AG04450 (cell line): ENCODE data around the gene TRIM40. TPM values are rescaled to one million over a fixed set of nuclear protein-coding genes. Genes with fewer than 3 reads are reported as not detected.

ENCODE experiments used
- CTCF ChIA-PET: fragments of 300-600, 350-600 bp; formaldehyde crosslinking; extraction: SDS; loops from one replicate; lab custom pipeline; 2022; ENCODE audit warnings: antibody characterized with exemption, inconsistent platforms; lab: Charles Lee
- POLR2A ChIA-PET: fragments of 350-600 bp; formaldehyde crosslinking; extraction: SDS; loops from one replicate; lab custom pipeline; 2021; ENCODE audit warnings: antibody characterized with exemption, inconsistent platforms; lab: Yijun Ruan, JAX
- DNase-seq: peaks from one replicate; pipeline ENCODE4 v3.0.0-alpha.2; 2011; ENCODE audit warnings: low read depth, low spot score
- H3K27ac ChIP-seq: one replicate; pipeline ENCODE4 v1.5.1; 2012; ENCODE audit warnings: low read depth, low read length, control low read depth
- H3K27me3 ChIP-seq: one replicate; pipeline ENCODE4 v1.6.0; 2012; ENCODE audit warnings: low read length; ENCODE audit not compliant: control insufficient read depth, insufficient read depth
- H3K4me3 ChIP-seq: 2 replicates; pipeline ENCODE4 v1.5.1; 2011; ENCODE audit warnings: mild to moderate bottlenecking, low read depth, low read length, control low read depth
- H3K9me3 ChIP-seq: 2 replicates; pipeline ENCODE4 v1.5.1; 2012; ENCODE audit warnings: low read length; ENCODE audit not compliant: control insufficient read depth, insufficient read depth
- polyA plus RNA-seq: library from polyadenylated mRNA; depleted of rRNA; stranded (reverse); fragments of >200 nt; gene quantifications from 2 replicates; pipeline ENCODE4 v1.2.3, GENCODE V29; 2011
- TF ChIP-seq, protein P1 (sequence below): IDR thresholded peaks from 2 replicates; pipeline ENCODE4 v1.5.1; 2011; ENCODE audit warnings: low read depth, low read length, control low read depth, inconsistent platforms

Gene TRIM40
- polyA plus RNA-seq, 1 experiment = not detected

DNA sequence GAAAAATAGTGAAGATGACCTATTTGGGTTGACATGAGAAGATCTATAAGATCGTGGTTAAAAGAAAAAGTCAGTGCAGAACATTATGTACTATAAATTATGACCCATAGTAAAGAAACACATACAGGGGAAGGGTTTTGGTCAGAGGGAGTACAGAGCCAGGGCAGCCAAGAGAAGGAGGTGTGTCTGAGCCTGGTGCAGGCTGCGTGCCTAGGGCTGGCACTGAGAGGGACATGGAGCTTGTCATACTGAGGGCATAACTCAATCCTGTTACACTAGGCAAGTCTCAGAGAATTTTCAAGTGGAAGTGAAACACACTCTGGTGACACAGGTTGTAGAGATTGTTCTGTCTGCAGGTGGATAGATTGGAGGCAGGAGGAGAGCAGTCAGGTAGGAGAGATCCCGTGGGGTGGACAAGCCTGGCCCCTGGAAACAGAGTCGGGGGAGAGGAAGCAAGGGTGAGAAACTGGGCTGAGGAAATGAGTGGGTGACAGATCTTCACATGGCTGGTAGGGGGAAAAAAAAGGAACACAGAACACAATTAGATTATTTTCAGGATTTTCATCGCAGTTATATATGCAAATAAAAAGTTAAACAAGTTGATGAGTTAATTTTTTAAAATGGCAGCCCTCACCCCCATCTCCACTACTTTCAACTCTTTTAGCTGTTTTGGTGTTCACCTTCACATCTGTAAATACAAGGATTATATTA is 41.8 kb upstream of the TRIM40 start:
- ChIA-PET CTCF (interaction anchor here (1.2 to 2.6 kb wide), 3 partner anchors 10 to 441 kb away, joined by 3 to 19 read pairs (median 9); no protein-coding TSS in a partner anchor), POLR2A (no interaction called here)
- TF ChIP-seq, protein P1, sequence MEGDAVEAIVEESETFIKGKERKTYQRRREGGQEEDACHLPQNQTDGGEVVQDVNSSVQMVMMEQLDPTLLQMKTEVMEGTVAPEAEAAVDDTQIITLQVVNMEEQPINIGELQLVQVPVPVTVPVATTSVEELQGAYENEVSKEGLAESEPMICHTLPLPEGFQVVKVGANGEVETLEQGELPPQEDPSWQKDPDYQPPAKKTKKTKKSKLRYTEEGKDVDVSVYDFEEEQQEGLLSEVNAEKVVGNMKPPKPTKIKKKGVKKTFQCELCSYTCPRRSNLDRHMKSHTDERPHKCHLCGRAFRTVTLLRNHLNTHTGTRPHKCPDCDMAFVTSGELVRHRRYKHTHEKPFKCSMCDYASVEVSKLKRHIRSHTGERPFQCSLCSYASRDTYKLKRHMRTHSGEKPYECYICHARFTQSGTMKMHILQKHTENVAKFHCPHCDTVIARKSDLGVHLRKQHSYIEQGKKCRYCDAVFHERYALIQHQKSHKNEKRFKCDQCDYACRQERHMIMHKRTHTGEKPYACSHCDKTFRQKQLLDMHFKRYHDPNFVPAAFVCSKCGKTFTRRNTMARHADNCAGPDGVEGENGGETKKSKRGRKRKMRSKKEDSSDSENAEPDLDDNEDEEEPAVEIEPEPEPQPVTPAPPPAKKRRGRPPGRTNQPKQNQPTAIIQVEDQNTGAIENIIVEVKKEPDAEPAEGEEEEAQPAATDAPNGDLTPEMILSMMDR = no peak
- Histone ChIP-seq H3K27ac (no peak overlapping the region), H3K27me3 (peaks cover 35% of the 10 kb centered on the region), H3K9me3 (no peaks in the 10 kb centered on the region), H3K4me3 (no peak overlapping the region)
- DNase-seq = no peak

DNA sequence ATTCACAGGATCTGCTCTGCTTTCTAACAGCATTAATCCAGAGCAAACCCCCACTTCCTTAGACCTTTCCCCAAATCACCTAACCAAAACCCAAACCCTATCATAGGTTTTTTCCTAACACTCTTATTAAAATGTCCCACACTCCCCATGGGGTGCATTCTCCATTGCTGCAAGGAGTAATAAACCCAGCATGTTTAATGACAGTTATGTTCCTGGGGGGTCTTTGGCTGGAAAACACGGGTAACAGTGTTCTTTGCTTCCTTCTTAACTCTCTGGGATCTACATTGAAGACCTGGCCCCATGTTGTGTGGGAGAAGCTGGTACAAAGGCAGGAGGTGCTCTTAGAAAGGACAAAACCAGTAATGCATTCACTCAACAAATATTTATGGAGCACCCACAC is 39.1 kb upstream of the TRIM40 start:
- peaks cover 55% of the 10 kb centered on the region for H3K27me3 ChIP-seq
- no peak overlapping the region for H3K4me3 ChIP-seq
- TF ChIP-seq, protein P1 = no peak
- no peak overlapping the region for H3K27ac ChIP-seq
- no peak for DNase-seq
- CTCF ChIA-PET = interaction anchor here (2.5 kb wide), 1 partner anchor 34 kb away, joined by 9 read pairs; no protein-coding TSS in a partner anchor
- H3K9me3 ChIP-seq = no peaks in the 10 kb centered on the region
- POLR2A ChIA-PET = no interaction called here

DNA sequence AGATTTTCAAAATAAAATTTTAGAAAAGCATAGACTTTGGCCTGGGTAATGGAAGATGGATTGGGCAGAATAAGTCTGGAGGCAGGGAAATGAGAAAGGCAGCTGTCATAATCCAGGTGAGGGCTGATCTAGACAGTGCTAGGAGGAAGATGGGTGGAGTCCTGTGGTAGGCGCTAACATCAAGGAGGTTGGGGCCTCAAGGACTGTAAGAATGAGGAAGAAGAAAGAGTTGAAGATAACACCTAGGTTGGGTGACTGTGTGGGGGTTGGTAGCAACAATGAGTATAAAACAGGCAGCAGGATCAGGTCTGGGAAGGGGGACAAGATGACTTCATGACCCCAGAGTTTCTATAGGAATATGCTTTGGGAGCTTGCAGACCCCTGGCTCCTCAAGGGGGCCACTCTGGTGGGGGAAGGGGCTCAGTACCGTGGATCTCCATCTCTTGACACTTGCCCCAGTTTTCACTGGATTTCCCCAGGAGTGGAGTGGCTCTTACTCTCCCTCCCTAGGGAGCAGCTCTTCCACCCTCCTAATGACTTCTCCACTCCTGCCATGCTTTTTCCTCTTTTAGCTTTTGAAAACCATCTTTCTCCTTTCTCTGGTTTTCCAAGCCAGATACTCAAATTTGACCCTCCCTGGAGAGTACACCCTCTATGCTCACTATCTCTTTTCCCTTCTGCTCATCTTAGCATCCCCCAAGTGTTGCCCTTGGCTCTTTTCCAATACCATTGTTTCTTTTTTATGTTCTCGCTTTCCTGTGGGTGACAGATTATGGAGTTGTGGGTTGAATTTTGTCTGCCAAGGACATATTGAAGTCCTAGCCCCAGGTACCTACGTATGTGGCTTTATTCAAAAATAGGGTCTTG is 37.8 kb upstream of the TRIM40 start:
- CTCF ChIA-PET = interaction anchor here (2.5 kb wide), 1 partner anchor 33 kb away, joined by 9 read pairs; no protein-coding TSS in a partner anchor
- no peak overlapping the region for H3K4me3 ChIP-seq
- H3K27ac ChIP-seq = no peak overlapping the region
- TF ChIP-seq, protein P1 = no peak
- H3K9me3 ChIP-seq = no peaks in the 10 kb centered on the region
- H3K27me3 ChIP-seq = peaks cover 55% of the 10 kb centered on the region
- POLR2A ChIA-PET = no interaction called here
- DNase-seq = no peak

DNA sequence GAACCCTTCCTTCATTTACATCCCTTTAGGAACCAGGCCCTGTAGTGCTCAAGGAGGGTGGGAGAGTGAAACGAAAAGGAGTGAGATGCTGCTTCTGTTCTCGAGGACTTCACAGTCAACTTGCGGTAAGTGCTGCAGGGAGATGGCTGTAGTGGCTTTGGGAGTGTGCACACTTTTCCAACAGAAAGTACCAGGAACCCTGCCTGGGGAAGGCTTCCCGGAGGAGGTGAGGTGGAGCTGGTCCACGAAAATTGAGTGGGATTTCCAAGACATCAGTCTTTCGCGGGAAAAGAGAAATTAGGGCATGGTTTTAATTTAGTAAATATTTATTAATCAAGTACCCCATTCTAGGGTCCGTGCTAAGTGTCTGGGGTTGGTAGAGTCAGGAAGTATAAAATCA is 35.8 kb upstream of the TRIM40 start:
- TF ChIP-seq, protein P1 = no peak
- DNase-seq = no peak
- POLR2A ChIA-PET = no interaction called here
- Histone ChIP-seq H3K27me3 (peaks cover 64% of the 10 kb centered on the region), H3K9me3 (no peaks in the 10 kb centered on the region), H3K4me3 (no peak overlapping the region), H3K27ac (no peak overlapping the region)
- CTCF ChIA-PET = no interaction called here
